NCI-H2227 (cell line): Measurements from ENCODE around the gene ENPEP.
"Not testable (repeated sequence)": the region's sequence is repeated elsewhere in the genome, so short reads cannot be mapped to it uniquely, and the experiment has no call there.

Experiments
- DNase-seq: peaks from one replicate; lab custom pipeline; 2025; ENCODE audit not compliant: unreplicated experiment; lab: John Stamatoyannopoulos, UW

Gene ENPEP

GRCh38 chr4:110484767-110485166, 8.8 kb downstream of the ENPEP start:
- no peak for DNase-seq

- DNase-seq, result no peak
These were observed 9.5 kb downstream of the ENPEP start for GRCh38 chr4:110485452-110485851.

GRCh38 chr4:110486256-110486655, 10.3 kb downstream of the ENPEP start:
- DNase-seq, result no peak

GRCh38 chr4:110486850-110487249, 10.9 kb downstream of the ENPEP start:
- DNase-seq, result not testable (repeated sequence)

GRCh38 chr4:110487873-110488272, 11.9 kb downstream of the ENPEP start:
- no peak for DNase-seq

- no peak for DNase-seq
These were observed 14.1 kb downstream of the ENPEP start for GRCh38 chr4:110489901-110490508.

GRCh38 chr4:110492522-110492921, 16.6 kb downstream of the ENPEP start:
- DNase-seq, result no peak

- no peak for DNase-seq
These were observed 17.6 kb downstream of the ENPEP start for GRCh38 chr4:110493520-110493919.

GRCh38 chr4:110498420-110498819, 22.5 kb downstream of the ENPEP start:
- DNase-seq, result no peak

- DNase-seq, result no peak
These were observed 23.2 kb downstream of the ENPEP start for GRCh38 chr4:110499126-110499525.

- no peak for DNase-seq
These were observed 25.9 kb downstream of the ENPEP start for GRCh38 chr4:110501826-110502225.

- no peak for DNase-seq
These were observed 27.5 kb downstream of the ENPEP start for GRCh38 chr4:110503270-110504083.

GRCh38 chr4:110504084-110504435, 28.1 kb downstream of the ENPEP start:
- DNase-seq, result no peak

- no peak for DNase-seq
These were observed 29.5 kb downstream of the ENPEP start for GRCh38 chr4:110505440-110505839.

- DNase-seq, result peak; percentile 2
These were observed 33.1 kb downstream of the ENPEP start for GRCh38 chr4:110508827-110509710.

- no peak for DNase-seq
These were observed 34.3 kb downstream of the ENPEP start for GRCh38 chr4:110510277-110510676.

- DNase-seq, result peak; percentile 61
These were observed 35.1 kb downstream of the ENPEP start for GRCh38 chr4:110510955-110511544.

- DNase-seq, result no peak
These were observed 36.9 kb downstream of the ENPEP start for GRCh38 chr4:110512901-110513300.

GRCh38 chr4:110514889-110515479, 39.0 kb downstream of the ENPEP start:
- peak; percentile 50 for DNase-seq

GRCh38 chr4:110515676-110516075, 39.7 kb downstream of the ENPEP start:
- peak; percentile 6 for DNase-seq
